Endometrial microvascular endothelial cells (primary cell): ENCODE data around the gene SLC45A3. TPM values are rescaled to one million over a fixed set of nuclear protein-coding genes. Genes with fewer than 3 reads are reported as not detected.

ENCODE experiments used
- in situ Hi-C: cut with HindIII; loops from 2 replicates; pipeline ENCODE4 v1.10.0; 2017; ENCODE audit warnings: low sequenced_read_pairs, low pct_unique_long_range_greater_than_20kb; ENCODE audit errors: inconsistent ontology term
- total RNA-seq: library from RNA; depleted of rRNA; stranded (reverse); fragments of >200 nt; gene quantifications from one replicate; pipeline ENCODE4 v1.2.3, GENCODE V29; 2015; ENCODE audit errors: inconsistent ontology term

The SLC45A3 gene
- total RNA-seq, 1 donor from 2014 or later: 22.3 TPM

GRCh38 chr1:205704903-205705302 is 24.6 kb upstream of the SLC45A3 start:
- in situ Hi-C loops: loop anchor here (25.0 kb wide), 1 partner anchor 118 kb away; no protein-coding TSS in a partner anchor

GRCh38 chr1:205703072-205703471 is 22.8 kb upstream of the SLC45A3 start:
- in situ Hi-C loops: loop anchor here (25.0 kb wide), 1 partner anchor 116 kb away; no protein-coding TSS in a partner anchor

- in situ Hi-C loops: loop anchor here (25.0 kb wide), 1 partner anchor 115 kb away; no protein-coding TSS in a partner anchor
Observed at GRCh38 chr1:205701891-205702290, 21.6 kb upstream of the SLC45A3 start.

GRCh38 chr1:205701420-205701819 is 21.1 kb upstream of the SLC45A3 start:
- in situ Hi-C loops: loop anchor here (25.0 kb wide), 1 partner anchor 114 kb away; no protein-coding TSS in a partner anchor

- in situ Hi-C loops: loop anchor here (25.0 kb wide), 1 partner anchor 114 kb away; no protein-coding TSS in a partner anchor
Observed at GRCh38 chr1:205700865-205701401, 20.6 kb upstream of the SLC45A3 start.

GRCh38 chr1:205699416-205699815 is 19.1 kb upstream of the SLC45A3 start:
- in situ Hi-C loops: no loop called here

GRCh38 chr1:205698921-205699320 is 18.6 kb upstream of the SLC45A3 start:
- in situ Hi-C loops: no loop called here

- in situ Hi-C loops: no loop called here
Observed at GRCh38 chr1:205693421-205693991, 13.2 kb upstream of the SLC45A3 start.

DNA sequence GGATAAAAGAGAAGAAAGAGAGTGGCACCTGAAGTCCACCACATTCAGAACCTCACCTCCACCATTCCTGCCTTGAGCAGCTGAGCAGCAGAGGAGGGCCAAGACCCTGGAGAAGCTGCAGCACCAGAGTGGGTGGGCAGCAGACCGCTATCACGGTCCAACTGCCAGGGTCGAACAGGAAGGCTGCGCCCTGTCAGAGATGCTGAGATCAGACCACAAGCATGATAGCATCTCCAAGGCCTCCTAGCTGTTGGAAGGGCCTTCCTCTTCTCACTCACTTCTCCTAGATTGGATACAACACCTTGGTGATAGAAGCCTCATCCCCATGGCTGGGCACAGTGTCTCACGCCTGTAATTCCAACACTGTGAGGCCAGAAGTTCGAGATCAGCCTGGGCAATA is 12.1 kb upstream of the SLC45A3 start:
- in situ Hi-C loops: no loop called here

DNA sequence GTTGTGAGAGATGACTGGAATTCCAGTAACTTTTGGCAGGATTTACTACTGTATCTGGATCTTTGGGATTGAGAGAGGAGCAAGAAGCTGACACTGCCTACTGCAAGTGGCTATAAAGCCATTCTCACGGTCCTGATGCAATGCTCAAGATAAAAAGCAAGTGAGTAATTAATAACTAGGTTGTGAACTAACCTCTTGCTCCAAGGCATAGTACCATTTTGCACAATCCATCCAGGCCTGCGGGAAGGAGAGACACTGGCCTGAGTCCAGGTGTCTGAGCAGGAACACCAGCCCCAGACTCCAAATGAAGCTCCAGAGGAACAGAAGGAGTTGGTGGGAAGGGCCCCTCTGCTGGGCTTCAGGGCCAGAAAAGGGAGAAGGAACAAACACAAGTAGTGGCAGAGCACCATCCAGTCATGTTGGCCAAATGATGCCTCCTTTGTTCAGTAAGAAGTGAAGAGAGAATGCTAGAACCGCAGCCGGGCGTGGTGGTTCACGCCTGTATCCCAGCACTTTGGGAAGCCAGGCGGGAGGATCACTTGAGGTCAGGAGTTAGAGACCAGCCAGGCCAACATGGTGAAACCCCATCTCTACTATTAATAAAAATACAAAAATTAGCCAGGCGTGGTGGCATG is 9.9 kb upstream of the SLC45A3 start:
- in situ Hi-C loops: no loop called here

DNA sequence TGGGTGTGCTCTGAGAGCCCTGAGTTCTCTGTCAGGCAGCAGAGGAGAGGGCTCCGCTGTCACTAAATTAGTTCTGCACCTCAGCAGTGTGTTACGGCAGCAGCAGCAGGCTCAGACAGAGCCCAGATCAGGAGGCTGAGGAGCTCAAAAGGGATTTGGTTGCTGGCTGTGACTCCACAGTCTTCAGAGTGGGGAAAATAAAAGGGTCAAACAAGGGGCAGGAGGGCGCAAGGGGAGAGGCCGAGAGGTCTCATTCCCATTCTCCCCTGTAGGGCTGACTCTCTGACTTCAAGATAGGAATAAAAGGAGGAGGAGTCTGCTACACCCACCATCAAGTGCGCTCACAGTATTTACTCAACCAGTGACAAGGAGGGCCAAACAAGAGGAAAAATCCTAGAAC is 9.2 kb upstream of the SLC45A3 start:
- in situ Hi-C loops: no loop called here

- in situ Hi-C loops: no loop called here
Observed at GRCh38 chr1:205688171-205689080, 8.1 kb upstream of the SLC45A3 start.

DNA sequence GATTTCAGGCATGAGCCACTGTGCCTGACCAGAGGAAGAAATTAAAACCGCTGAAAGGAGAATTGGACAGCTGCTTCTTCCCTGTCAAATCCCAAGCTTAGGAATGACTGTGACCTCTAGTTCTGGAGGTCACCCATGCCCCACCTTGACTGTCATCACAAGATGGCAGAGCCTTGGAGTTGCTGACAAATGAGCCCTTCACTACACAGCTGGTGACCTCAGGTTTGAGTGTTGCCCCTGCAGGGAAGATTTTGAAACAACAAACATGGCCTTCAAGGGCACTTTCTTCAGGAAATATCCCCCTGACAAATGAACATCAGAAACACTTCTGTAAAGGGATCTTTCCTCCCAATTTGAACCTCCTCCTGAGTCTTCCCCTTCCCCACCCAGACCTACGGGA is 6.9 kb upstream of the SLC45A3 start:
- in situ Hi-C loops: no loop called here

GRCh38 chr1:205681364-205681763 is 1.1 kb upstream of the SLC45A3 start:
- in situ Hi-C loops: no loop called here

DNA sequence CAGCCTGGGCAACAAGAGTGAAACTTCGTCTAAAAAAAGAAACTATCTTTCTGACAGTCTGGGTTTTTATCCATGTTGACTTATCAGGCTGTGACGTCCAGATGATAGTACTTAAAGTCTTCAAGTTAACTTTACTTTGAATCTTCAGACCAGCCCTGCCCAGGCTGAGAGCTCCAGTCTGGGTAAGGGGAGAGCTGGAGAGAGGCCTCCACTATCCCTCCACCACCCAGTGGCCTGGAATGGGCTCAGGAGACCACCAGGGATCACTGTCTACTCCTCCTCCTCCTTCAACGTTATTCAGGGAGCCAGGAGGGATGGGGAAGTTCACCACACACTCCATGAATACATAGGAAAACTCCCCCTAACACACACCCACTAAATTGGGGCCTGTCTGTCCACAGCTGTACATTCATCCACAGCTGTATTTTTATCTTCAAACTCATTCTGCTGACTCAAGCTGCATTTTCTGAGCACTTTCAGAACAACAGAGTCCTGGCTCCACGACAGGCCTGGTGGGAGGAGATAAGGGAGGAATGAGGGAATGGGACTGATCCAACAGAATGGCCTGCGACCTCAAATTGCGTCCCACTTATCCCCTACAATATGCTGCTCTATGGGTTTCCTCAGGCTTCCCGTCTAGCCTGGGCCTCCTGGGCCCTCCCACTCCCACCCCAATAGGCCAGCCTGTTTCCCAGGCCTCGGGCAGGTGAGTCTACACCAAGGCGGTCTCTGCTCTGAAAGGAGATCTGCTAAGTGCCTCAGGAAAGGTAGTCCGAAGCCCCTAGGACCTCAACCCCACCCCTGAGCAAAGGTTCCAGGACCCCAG is 1.8 kb downstream of the SLC45A3 start:
- in situ Hi-C loops: no loop called here

GRCh38 chr1:205677167-205677566 is 3.1 kb downstream of the SLC45A3 start:
- in situ Hi-C loops: no loop called here

DNA sequence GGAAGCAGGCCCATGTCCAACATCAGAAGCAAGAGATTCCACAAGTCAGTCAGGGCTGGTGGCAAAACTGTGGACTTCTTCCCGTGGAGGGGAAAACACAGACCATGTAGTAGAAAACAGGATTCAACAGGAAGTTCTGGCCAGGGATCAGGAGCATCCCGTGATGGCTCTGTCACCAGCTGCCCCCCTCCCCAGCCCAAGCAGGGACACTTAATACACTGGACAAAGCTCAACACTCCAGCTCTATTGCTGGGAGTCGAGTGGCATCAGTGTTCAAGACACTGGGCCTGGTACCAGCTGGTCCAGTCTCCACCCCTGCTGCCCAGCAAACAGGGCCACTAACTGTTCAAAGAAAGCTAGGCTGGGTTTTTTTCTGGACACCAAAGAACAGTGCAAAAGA is 3.7 kb downstream of the SLC45A3 start:
- in situ Hi-C loops: no loop called here

GRCh38 chr1:205676002-205676401 is 4.3 kb downstream of the SLC45A3 start:
- in situ Hi-C loops: no loop called here

- in situ Hi-C loops: no loop called here
Observed at GRCh38 chr1:205675247-205675646, 5.1 kb downstream of the SLC45A3 start.
